Ectodermal cell (in vitro differentiated cells): ENCODE data around the gene PDCD10.

Experiments used
- H3K27ac ChIP-seq: 2 replicates; pipeline ENCODE4 v1.7.0; 2013; ENCODE audit warnings: mild to moderate bottlenecking, low read depth, low read length; ENCODE audit not compliant: insufficient read depth, poor library complexity, severe bottlenecking
- H3K27me3 ChIP-seq: 2 replicates; pipeline ENCODE4 v1.7.0; 2013; ENCODE audit warnings: mild to moderate bottlenecking, low read length; ENCODE audit not compliant: insufficient read depth, control insufficient read depth, poor library complexity, severe bottlenecking
- H3K36me3 ChIP-seq: one replicate; pipeline ENCODE4 v1.7.0; 2013; ENCODE audit warnings: low read length; ENCODE audit not compliant: control insufficient read depth, insufficient read depth
- H3K4me1 ChIP-seq: one replicate; pipeline ENCODE4 v1.7.0; 2013; ENCODE audit warnings: low read length; ENCODE audit not compliant: control insufficient read depth, insufficient read depth
- H3K4me3 ChIP-seq: 2 replicates; pipeline ENCODE4 v1.7.0; 2013; ENCODE audit warnings: low read depth, low read length, control low read depth; ENCODE audit not compliant: insufficient read depth
- H3K9me3 ChIP-seq: 2 replicates; pipeline ENCODE4 v1.7.0; 2013; ENCODE audit warnings: mild to moderate bottlenecking, low read length, moderate library complexity; ENCODE audit not compliant: control insufficient read depth
- WGBS, 2 experiments: methylation state at CpG; one replicate each; pipeline ENCODE4 v1.1.7; 2013; ENCODE audit warnings: missing lambda C conversion rate in 2 of 2; 5-methylcytosine and 5-hydroxymethylcytosine counted together

Gene PDCD10

GRCh38 chr3:167691366-167691765, 43.3 kb downstream of the PDCD10 start:
- no peaks in the 10 kb centered on the region for H3K27me3 ChIP-seq
- no peak overlapping the region for H3K4me3 ChIP-seq
- 92 to 93% methylated on average over 3 of the region's 3 CpGs for WGBS, 2 experiments
- H3K9me3 ChIP-seq: no peaks in the 10 kb centered on the region
- H3K4me1 ChIP-seq: no peaks in the 10 kb centered on the region
- peaks cover 5% of the 10 kb centered on the region for H3K36me3 ChIP-seq
- no peak overlapping the region for H3K27ac ChIP-seq

- Histone ChIP-seq H3K9me3 (no peaks in the 10 kb centered on the region), H3K36me3 (no peaks in the 10 kb centered on the region), H3K27ac (no peak overlapping the region), H3K4me3 (no peak overlapping the region), H3K27me3 (no peaks in the 10 kb centered on the region), H3K4me1 (no peaks in the 10 kb centered on the region)
Measured at GRCh38 chr3:167684388-167684993, 50.2 kb downstream of the PDCD10 start.

- no peaks in the 10 kb centered on the region for H3K9me3 ChIP-seq
- H3K4me3 ChIP-seq: no peak overlapping the region
- 100% methylated on average over 2 of the region's 4 CpGs; no CpG with 5 or more reads in 1 of the 2 experiments for WGBS, 2 experiments
- H3K27me3 ChIP-seq: no peaks in the 10 kb centered on the region
- H3K27ac ChIP-seq: no peak overlapping the region
- H3K4me1 ChIP-seq: no peaks in the 10 kb centered on the region
- peaks cover 14% of the 10 kb centered on the region for H3K36me3 ChIP-seq
Measured at GRCh38 chr3:167679526-167679925, 55.2 kb downstream of the PDCD10 start.

GRCh38 chr3:167675848-167676247, 58.8 kb downstream of the PDCD10 start:
- Histone ChIP-seq H3K27me3 (no peaks in the 10 kb centered on the region), H3K36me3 (peaks cover 14% of the 10 kb centered on the region), H3K4me3 (no peak overlapping the region), H3K9me3 (no peaks in the 10 kb centered on the region), H3K27ac (no peak overlapping the region), H3K4me1 (no peaks in the 10 kb centered on the region)
- WGBS, 2 experiments: 82 to 100% methylated on average over 1 of the region's 1 CpG

GRCh38 chr3:167673221-167673620, 61.5 kb downstream of the PDCD10 start:
- H3K36me3 ChIP-seq: peaks cover 14% of the 10 kb centered on the region
- 96 to 100% methylated on average over 1 of the region's 1 CpG for WGBS, 2 experiments
- no peak overlapping the region for H3K4me3 ChIP-seq
- no peaks in the 10 kb centered on the region for H3K4me1 ChIP-seq
- H3K27ac ChIP-seq: no peak overlapping the region
- H3K9me3 ChIP-seq: no peaks in the 10 kb centered on the region
- H3K27me3 ChIP-seq: no peaks in the 10 kb centered on the region

- Histone ChIP-seq H3K27ac (no peak overlapping the region), H3K27me3 (no peaks in the 10 kb centered on the region), H3K36me3 (peaks cover 14% of the 10 kb centered on the region), H3K9me3 (no peaks in the 10 kb centered on the region), H3K4me3 (no peak overlapping the region), H3K4me1 (no peaks in the 10 kb centered on the region)
- WGBS, 2 experiments: 85 to 91% methylated on average over 4 of the region's 4 CpGs
Measured at GRCh38 chr3:167671878-167672427, 62.7 kb downstream of the PDCD10 start.

GRCh38 chr3:167669699-167670098, 65.0 kb downstream of the PDCD10 start:
- Histone ChIP-seq H3K27me3 (no peaks in the 10 kb centered on the region), H3K36me3 (no peaks in the 10 kb centered on the region), H3K27ac (no peak overlapping the region), H3K4me3 (no peak overlapping the region), H3K4me1 (no peaks in the 10 kb centered on the region), H3K9me3 (no peaks in the 10 kb centered on the region)
- WGBS, 2 experiments: 91 to 97% methylated on average over 1 of the region's 1 CpG

- Histone ChIP-seq H3K9me3 (no peaks in the 10 kb centered on the region), H3K4me1 (no peaks in the 10 kb centered on the region), H3K27me3 (no peaks in the 10 kb centered on the region), H3K36me3 (no peaks in the 10 kb centered on the region), H3K27ac (no peak overlapping the region), H3K4me3 (no peak overlapping the region)
- WGBS, 2 experiments: 91 to 95% methylated on average over 1 of the region's 1 CpG
Measured at GRCh38 chr3:167668651-167669050, 66.0 kb downstream of the PDCD10 start.

- Histone ChIP-seq H3K27ac (no peak overlapping the region), H3K27me3 (no peaks in the 10 kb centered on the region), H3K9me3 (no peaks in the 10 kb centered on the region), H3K36me3 (no peaks in the 10 kb centered on the region), H3K4me1 (no peaks in the 10 kb centered on the region), H3K4me3 (no peak overlapping the region)
- WGBS, 2 experiments: 83 to 97% methylated on average over 2 of the region's 2 CpGs
Measured at GRCh38 chr3:167666563-167666962, 68.1 kb downstream of the PDCD10 start.

- no peak overlapping the region for H3K4me3 ChIP-seq
- H3K36me3 ChIP-seq: no peaks in the 10 kb centered on the region
- no peaks in the 10 kb centered on the region for H3K27me3 ChIP-seq
- 92 to 95% methylated on average over 5 of the region's 5 CpGs for WGBS, 2 experiments
- H3K9me3 ChIP-seq: no peaks in the 10 kb centered on the region
- H3K27ac ChIP-seq: no peak overlapping the region
- no peaks in the 10 kb centered on the region for H3K4me1 ChIP-seq
Measured at GRCh38 chr3:167662919-167663400, 71.7 kb downstream of the PDCD10 start.
